Stimulated activated CD4-positive, alpha-beta T cell treated with anti-CD3 and anti-CD28 coated beads, Interleukin-4, amount 100 ng/mL, for 1 hour (primary cell): ENCODE results near the gene EME1.
"Not testable (repeated sequence)": the region's sequence is repeated elsewhere in the genome, so short reads cannot be mapped to it uniquely, and the experiment has no call there.

Source experiments
- DNase-seq: peaks from one replicate; pipeline ENCODE4 v3.0.0-alpha.2; 2020

The EME1 gene, protein sequence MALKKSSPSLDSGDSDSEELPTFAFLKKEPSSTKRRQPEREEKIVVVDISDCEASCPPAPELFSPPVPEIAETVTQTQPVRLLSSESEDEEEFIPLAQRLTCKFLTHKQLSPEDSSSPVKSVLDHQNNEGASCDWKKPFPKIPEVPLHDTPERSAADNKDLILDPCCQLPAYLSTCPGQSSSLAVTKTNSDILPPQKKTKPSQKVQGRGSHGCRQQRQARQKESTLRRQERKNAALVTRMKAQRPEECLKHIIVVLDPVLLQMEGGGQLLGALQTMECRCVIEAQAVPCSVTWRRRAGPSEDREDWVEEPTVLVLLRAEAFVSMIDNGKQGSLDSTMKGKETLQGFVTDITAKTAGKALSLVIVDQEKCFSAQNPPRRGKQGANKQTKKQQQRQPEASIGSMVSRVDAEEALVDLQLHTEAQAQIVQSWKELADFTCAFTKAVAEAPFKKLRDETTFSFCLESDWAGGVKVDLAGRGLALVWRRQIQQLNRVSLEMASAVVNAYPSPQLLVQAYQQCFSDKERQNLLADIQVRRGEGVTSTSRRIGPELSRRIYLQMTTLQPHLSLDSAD

GRCh38 chr17:50372758-50373556 is at the start of gene EME1, which contains the start of gene MRPL27:
TSS of gene EME1 (plus strand) at chr17:50373229. CDS start at chr17:50375209, 1,980 bp downstream.
TSS of gene MRPL27 (minus strand) at chr17:50373184. CDS start at chr17:50373170, 14 bp downstream.
- DNase-seq = peak; percentile 83

GRCh38 chr17:50325906-50326305 is 47.1 kb upstream of the EME1 start:
- DNase-seq = no peak

DNA sequence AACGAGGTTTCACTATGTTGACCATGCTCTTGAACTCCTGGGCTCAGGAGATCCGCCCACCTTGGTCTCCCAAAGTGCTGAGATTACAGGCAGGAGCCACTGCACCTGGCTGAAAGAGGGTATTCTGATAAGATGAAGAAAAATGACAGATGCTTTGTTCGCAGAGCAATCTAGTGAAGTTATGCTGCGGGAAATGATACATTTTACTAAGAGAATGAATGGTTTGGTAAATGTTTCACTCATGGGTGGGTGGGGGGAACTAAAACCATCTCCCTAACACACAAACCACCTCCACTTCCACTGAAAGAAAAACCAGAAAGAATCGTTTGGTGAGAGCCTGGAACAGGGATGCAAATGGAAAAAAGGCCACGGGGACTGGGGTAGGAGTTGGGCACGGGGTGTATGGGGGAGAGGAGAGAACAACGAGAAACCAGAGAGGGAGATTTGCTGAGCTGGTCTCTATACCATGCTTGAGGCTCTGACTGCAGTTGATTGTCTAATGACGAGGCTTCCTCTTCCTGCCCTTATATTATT is 46.1 kb upstream of the EME1 start:
- DNase-seq = no peak

DNA sequence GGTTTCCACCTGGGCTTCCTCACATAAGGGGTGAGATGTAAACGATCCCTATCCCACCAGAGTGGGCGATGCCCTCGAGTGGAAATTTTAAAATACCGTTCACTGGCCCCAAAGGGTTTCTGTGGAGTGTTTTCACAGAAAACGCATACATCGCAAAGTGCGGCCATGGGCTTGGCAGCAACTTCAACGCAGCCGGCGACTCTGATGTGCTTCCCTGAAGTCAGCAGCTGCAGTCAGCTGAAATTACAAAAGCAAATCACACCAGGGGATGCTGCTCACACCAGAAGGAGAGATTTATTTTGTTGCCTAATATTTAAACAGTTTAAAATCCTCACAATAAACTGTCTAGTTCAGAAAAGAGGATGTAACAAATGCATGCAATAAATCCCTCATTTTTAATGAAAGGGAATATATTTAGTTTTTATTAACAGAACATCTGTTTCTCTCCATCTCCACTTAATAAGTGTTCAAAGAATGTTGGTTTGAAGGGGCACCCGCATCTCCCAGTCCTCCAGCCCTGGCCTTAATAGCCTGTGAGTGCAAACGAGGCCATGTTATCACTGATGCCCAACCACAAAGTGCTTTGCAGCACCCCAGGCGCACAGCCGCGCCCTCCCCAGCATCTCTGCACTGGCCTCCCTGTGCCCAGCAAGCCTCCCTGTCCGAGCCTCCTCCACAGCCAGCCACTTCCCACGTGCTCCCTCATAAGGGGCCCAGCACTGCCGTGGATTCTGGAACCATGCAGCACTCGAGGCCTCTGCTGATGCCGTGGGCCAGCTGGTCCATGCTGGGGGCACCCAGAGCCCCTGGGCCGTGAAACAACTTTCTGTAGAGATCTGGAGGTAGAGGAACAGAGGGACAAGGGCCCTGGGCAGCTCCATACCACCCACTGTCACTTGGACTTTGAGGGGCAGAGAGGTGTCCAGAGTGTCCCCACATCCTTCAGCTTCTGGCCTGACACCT is 44.4 kb upstream of the EME1 start:
- DNase-seq = no peak

DNA sequence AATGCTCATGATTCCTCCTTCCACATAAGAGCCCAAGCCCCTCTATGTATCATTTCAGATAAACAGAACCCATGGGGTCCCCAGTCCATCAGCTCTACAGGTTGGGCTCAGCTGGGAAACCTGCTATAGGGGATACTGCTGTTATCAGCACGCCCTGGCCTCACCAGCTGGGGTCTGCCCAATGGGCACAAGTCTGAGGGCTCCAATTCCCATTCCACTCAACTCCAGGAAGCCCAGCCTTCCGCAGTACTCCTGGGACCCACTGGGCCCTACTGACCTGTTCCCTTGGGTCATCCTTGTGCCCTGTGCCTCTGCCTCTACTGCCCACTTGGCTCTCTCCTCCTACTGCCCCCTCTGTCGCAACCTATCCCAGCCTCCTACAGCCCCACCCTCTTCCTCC is 43.3 kb upstream of the EME1 start:
- no peak for DNase-seq

GRCh38 chr17:50330151-50330775 is 42.8 kb upstream of the EME1 start:
- DNase-seq = no peak

DNA sequence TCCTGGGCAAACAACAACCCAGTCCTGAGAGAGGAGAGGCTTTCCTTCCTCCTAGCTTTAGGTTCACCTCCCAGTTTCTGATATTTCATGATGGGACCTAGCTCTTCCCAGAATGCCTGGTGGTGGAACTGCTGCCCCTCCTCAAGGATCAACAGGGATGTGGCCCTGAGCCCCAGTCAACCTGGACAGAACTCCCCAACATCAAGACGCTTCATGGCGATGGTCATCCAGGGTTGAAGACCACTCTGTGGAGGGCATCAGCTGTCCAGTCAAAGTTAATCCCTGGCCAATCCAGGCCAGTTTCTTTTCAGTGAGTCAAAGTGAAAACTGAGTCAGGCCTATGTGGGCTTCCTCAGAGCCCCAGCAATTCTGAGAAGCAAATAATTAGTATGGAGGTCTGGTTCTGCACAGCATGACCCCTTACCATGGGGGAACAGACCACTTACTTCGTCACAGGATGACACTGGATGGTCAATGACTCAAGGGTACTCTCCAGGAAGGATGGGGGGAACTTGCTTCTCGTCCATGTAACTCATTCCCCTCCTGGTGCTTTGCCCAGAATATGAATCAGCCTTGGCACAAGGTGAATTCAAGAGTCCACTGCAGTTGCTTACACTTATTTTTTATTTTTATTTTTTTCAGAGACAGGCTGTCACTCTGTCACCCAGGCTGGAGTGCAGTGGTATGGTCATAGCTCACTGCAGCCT is 41.8 kb upstream of the EME1 start:
- no peak for DNase-seq

GRCh38 chr17:50332196-50332595 is 40.8 kb upstream of the EME1 start:
- DNase-seq = no peak

DNA sequence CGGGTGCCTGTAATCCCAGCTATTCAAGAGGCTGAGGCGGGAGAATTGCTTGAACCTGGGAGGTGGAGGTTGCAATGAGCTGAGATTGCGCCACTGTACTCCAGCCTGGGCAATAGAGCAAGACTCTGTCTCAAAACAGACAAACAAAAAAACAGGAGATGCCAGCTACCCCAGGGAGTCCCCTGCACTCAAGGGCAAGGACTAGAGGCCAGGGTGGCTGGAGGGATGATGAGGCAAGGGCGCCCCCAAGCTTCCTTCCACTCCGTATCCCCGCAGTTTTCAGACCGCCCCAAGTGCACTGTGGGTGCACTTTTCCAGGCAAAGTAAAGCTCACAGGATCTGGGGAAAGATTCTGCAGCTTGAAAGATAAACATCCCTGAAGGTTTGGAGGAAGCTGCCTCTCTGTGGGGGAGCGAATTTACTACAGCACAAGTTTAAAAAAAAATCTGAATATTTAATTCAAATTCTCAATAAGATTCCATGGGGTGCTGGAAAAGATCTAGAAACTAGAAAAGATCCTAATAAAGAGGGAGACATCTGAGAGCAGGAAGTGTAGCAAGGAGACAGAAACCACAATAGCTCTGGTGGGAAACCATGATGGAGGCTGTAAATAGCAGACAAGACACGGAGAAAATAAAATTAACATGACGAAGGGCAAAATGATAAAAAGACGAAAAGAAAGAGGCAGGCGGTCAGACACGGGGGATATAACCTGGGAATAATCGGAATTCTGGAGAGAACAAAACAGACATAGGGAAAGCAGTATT is 39.6 kb upstream of the EME1 start:
- not testable (repeated sequence) for DNase-seq

- DNase-seq = no peak
These were observed 35.1 kb upstream of the EME1 start for GRCh38 chr17:50337956-50338355.

GRCh38 chr17:50338645-50339044 is 34.4 kb upstream of the EME1 start:
- no peak for DNase-seq

DNA sequence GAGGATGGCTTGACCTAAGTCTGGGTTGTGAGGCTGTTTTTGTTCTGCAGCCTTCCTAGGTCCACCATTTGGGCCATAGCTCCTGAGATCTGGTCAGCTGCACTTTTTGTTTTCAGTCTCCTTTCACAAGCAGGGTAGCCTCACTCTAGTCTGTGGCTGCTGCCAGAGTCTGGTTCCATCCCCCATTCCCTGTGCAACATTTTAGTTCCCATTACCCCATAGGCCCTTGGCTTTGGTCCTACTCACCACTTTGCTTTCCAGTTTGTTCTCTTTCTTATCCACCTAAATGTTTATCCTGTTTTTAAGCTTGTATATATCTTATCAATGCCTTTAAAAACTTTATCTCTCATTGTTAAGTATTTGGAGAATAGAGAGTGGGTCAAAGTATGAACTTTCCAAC is 33.6 kb upstream of the EME1 start:
- DNase-seq = no peak

DNA sequence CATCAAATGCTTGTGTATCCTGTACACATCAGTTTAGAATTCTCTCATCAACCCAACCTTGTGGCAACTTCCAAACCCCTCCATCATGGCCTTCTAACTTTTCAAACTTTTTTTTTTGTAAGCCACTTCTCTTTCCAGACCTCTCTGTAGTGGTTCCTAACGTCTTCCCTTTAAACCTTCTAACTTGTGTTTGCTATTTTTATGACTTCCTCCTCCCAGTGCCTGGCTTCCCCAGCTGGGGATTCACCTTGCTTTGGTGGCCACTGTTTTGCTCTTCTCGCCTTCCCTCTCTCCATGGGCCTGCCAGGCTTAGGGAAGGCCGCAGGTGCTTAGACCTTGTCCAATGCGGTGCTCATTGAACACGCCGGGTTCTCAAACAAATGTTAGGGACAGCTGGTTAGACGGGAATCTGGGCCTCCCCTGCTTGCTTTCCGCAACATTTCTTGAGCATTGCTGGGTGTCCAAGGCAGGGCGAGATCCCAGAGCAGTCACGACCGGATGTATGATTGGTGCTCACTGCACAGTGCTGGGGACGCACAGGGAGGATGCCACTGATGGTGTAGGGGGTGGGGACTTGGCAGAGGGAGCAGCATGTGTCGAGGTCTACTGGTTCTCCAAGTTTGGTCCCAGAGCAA is 28.2 kb upstream of the EME1 start:
- DNase-seq = no peak

DNA sequence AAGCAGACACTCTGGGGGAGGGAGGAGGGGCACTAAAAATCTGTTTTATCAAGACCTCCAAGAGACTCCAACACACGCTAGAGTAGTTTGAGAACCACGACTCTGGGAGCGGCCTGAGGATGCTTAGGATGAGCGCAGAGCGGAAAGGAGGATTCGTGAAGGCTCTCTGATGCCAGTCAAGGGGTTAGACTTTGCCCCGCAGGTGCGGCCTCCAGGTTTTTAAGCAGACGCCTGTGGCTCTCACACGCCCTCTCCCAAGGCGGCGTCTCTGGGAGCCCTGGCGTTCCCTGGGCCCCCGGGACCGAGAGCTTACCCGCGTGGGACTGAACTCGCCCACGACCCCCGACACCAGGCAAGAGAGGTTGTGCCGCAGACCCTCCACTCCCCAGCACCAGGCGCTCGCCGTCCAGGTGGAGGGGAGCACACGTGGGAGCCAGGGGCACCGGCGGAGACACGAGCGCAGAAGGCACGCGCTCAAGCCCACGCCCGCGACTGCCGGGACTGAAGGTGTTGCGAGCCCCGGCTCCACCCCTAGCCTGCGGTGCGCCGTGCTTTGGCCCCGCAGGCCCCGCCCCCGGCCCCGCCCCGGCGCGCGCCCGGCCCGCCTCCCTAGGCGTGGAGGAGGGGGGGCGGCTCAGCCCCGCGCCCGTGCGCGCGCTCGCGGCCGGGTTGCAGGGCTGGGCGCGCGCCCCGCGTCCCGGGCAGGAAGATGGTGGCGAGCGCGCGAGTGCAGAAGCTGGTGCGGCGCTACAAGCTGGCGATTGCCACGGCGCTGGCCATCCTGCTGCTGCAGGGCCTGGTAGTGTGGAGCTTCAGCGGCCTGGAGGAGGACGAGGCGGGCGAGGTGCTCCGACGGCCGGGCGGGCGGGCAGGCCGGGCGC is 27.4 kb upstream of the EME1 start, which contains the start of gene XYLT2:
TSS of gene XYLT2 (plus strand) at position 695 of the 881 bp plus-strand sequence. CDS start at position 710, 15 bp downstream.
- peak; percentile 93 for DNase-seq

GRCh38 chr17:50346313-50347116 is 26.5 kb upstream of the EME1 start:
- DNase-seq = peak; percentile 61

DNA sequence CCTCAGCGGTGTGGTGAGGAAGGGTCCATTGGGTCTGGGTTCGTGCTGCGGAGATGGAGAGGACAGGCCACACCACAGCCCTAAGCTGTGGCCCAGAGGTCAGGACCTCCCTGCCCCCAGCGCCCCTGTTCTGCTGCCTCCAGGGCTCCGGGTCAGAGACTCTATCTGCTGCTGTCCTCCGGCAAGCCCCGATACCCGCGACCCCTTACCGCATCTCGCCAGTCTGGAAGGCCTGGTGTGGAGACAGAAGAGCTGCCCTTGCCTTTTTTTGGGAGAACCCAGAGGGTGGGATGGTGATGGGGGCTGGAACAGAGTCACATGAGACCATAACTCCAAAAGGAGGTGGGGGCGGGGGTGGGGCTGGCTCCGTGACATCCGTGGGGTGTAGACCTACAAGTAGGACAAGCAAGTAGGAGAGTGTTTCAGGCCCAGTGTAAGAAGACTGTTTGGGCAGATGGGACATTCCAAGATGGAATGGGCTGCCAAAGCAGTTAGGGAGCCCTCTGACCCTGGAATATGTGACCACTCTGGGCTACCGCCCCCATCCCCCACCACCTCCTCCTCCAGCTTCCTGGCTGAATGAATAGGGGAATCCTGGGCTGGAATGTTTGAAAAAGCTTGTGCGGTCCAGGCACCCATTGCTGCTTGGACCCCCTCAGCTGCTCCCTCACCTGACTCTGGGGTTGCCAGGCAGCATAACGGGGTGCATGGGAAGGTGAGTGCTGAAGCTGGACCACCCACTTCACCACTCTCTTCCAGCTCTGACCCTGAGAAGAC is 25.7 kb upstream of the EME1 start:
- no peak for DNase-seq

DNA sequence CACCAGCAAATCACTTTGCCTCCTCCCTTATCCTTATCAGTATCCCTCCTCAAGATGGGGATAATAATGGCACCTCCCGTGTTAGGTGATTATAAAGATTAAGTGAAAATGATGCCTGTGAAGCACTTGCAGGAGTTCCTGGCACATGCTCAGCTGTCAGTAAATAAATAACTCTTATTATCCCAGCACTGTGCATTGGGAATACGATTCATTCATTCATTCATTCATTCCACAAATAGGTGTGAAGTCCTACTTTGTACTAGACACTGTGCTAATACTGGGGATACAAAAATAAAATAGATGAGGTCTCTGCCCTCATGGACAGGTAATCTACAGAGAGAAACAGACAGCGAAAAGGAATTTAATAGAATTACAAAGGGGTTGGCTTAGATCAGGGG is 25.1 kb upstream of the EME1 start:
- no peak for DNase-seq
